NCI-H510A (cell line): ENCODE data around the gene TMEM258.

ENCODE experiments used
- DNase-seq: peaks from one replicate; lab custom pipeline; 2025; lab: John Stamatoyannopoulos, UW

TMEM258 gene

DNA sequence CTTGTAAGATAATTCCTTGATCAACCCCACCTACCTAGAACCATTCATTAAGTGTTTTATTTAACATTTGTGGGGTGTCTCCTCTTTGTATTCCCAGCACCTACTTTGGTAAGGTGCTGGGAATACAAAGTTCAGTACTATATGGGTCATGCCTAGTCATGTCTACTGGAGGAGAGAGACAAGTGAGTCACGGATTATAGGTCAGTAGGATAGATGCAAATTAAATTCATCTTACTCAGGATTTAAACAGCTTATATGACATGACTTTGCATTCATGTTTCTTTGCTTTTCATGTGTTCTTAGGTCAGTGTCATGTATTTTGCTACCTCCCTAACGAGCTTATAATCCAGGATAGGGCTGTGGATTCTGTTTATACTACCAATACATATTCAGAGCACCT is 27.8 kb upstream of the TMEM258 start:
- DNase-seq: no peak

DNA sequence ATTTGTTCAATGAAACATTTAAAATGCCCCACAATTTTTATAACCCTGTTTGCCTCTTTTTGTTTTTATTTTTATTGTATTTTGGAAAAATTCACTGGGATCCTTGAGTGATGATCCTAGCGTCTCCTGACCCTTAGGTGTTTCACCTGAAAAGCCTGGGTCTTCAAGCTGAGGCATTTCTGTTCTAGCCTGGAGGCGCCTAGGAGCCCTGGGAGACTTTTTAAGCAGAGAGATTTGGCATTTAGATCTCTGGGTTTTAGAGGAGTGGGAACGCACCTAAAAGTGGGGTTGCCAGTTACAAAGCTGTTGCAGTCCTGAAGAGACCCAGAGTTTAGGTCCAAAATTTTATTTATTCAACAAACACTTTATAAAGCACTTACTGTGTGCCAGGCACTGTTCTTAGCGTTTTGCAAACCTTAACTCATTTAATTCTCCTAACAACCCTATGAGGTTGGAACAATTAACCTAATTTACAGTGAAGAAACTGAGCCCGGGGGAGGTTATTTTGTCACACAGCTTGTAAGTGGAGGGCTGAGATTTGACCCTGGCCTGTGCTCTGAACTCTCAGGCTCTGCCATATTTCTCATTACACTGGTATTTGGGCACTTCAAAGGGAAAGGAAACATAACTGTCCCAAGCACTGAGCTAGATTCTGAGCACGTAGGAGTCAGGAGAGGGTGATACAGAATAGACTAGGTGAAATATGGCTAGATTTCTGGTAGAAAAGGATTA is 25.2 kb upstream of the TMEM258 start:
- DNase-seq: no peak

DNA sequence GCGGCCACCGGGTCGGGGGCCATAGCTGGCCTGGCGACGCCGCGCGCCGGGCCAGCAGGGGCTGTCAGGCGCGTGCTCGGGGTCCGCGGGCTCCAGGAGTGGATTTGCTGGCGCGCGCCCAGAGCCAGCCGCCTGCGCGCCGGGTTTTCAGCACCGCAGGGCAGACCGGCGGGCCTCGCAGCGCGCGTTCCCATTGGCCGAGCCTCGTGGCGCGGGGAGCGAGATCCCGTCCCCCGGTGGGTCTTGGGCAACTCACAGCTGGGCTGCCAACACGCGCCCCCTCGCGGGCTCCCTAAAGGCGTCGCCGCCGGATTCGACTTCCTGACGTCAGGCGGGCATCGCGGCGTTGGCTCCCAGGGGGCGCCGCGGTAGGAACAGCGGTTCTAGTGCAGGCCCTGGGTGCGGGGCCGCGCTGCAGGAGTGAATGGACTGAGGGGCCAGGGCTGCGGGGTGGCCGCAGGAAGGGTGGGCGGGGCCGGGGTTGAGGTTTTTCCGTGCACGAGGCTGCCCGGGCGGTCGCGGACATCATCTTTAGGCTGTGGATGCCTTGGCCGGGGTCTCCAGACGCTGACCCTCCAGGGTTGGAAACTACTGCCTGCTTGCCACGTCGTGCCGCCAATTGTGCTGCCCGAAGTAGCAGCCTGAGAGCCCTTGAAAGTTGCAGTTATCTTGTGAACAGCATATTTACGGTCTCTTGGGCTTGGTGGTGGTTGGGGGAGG is 24.5 kb upstream of the TMEM258 start, which contains the start of gene FADS1:
Gene FADS1, minus strand, starts transcription at position 268 of the 720 bp plus-strand sequence. Its CDS starts 74 bp downstream, at position 194.
- peak; percentile 95 for DNase-seq

DNA sequence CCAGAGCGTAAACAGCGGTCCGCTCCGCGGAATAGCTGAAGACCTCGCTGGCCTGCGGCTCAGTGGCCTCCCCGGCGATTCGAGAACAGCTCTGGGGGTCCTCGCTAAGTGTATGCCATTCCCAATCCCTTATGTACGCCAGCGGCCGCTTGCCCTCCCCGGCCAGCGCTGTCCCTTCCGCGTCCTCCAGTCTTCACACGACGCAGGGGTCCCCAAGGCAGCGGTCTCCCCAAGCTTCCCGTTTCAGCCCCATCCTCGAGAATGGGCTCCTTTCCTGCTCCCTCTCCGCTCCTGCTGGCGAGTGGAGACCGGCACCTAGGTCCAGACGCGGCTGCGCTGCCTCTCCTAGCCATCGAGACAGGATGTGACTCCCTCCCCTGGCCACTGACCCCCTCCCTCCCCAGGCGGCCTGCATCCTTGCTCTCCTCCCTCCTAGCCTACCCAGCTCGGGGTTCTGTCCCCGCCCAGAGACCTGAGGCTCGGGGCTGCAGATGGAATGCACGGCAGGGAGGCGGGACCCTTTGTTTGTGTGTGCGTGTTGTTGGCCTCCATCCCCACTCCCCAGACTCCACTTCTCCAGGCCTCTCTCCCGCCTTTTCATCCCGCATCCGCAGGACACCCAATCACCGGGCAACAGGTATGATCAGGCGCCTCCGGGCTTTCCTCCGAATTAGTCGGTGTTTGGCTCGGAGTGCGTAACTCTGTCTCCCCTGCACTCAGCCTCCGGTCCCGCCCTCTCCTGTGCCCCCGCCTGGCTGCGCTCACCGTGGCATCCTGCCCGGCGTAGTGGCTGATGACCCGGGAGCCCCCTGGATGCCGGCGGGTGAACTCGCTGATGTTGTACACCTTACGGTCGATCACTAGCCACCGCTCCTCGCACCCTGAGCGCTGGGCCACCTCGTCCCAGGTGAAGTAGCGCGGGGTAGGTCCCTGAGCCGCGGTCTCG is 23.7 kb upstream of the TMEM258 start:
- DNase-seq: peak; percentile 82

DNA sequence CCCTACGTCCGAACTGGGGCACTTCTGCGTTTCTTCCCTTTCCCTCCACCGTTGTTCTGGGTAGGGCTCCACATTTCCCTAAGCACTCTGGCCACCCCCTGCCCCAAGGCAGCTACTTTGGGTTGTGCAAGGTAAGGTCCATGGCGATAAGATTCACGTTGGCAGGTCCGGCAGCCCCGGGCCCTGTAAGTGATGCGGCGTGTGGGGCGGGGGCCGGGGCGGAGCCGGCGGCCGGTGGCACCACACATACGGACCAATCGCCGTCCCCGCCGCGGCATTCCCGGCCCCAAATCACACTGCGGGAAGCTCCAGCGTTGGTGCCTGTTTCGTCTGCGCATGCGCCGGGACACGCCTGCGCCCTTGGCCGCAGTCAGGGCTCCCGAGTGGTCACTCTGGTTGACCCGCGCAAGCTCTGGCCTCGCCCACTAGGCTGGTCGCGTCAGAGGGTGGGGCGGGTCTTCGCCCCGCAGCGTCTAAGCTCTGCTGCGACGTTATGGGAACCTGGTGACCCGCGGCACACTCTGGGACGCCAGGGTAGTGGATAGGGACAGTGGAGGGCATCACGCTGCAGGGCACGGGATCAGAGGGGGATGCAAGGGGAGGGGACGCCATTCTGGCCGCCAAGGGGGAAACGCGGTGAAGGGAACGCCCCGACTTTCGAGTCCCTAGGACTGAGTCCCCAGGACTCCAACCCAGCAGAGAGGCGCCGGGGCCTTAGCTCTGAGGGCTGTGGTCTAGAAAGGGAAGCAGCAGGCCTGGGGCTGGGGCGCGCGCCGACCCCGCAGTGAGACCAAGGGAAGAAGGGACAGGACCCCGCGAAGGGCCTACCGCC is 22.8 kb upstream of the TMEM258 start:
- peak; percentile 83 for DNase-seq

DNA sequence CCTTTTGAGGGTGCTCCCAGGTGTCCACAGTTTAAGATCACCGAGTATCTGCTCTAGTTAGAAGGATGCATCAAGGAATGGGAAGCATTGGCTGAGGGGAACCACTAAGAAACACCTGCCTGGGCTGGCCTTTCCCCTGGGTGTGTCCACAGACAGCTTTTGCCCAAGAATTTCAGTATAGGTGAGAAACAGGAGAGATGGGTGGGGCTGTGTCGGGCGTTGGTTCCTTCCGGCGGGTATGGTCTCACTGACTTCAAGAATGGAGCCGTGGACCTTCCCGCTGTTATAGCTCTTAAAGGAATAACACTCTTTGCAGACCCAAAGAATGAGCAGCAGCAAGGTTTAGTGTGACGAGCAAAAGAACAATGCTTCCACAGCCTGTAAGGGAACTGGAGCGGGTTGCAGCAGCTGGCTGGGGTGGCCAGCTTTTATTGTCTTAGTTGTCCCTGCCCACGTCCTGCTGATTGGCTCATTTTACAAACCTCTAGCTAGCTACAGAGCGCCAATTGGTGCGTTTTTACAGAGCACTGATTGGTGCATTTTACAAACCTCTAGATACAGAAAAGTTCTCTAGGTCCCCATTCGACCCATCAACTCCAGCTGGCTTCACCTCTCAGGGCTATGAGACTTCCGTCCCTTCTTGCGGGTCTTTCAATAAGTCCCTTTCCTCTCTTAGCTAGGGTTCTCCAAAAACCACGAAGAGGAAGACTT is 22.0 kb upstream of the TMEM258 start:
- no peak for DNase-seq

DNA sequence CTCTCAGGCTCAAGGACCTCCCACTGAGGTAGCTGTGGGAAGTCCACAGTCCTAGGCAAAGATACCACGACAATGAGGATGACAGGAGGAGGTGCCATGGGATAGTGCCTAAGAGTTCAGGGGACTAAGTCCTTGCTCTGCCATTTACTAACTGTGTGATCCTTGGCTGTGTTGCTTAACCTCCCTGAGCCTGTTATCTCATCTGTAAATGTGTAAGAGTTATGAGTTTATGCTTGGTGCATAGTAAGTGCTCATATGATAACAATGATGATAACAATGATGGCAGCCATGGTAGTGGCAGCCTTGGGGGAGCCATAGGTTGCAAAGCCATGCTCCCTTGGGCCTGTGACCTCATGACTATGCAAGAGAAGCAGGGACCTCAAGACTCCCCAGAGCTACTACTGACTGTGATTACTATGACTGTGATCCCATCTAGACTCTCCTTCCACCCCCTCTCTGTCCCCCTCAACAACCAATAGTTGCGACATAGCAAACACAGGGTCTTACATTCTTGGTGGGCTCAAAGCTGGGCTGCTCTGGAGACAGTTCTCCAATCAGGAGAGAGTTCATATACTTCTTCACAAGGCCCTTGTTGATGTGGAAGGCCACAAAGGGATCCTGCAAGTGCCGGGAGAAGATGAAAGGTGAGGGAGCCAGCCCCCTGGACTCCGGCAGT is 20.5 kb upstream of the TMEM258 start:
- DNase-seq: no peak

DNA sequence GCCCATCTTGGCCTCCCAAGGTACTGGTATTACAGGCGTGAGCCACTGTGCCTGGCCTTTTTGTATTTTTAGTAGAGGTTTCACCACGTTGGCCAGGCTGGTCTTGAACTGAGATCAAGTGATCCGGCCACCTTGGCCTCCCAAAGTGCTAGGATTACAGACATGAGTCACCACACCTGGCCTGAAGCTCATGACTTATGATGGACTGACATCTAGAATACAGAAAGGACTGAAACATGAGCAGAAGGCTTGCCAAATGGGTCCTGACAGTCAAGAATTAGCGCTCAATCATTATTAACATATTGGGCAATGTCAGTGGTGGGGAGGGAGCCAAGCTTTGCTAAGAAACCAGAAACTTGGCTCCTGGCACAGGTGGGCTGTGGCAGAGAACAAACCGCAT is 19.4 kb upstream of the TMEM258 start:
- no peak for DNase-seq

DNA sequence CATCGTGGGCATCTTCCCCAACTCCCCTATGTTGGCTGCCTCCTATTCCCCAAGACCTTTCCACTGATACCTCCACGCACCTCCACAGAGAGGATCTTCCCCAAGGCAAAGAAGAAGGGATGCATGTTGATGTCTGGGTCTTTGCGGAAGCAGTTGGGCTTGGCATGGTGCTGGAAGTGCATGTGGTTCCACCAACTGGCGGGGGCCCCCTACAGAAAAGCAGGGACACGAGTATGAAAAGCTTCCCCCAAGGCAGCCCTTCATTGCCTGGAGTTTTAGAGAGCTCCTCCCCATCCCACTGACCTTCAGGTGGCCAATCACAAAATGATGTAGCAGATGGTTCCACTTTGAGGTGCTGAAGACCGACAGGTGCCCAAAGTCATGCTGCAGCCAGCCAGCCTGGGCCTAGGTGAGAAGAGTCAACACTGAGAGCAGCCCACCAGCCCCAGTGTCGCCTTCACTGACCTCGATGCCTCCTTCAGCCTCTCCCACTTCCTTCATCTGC is 18.3 kb upstream of the TMEM258 start:
- DNase-seq: no peak

DNA sequence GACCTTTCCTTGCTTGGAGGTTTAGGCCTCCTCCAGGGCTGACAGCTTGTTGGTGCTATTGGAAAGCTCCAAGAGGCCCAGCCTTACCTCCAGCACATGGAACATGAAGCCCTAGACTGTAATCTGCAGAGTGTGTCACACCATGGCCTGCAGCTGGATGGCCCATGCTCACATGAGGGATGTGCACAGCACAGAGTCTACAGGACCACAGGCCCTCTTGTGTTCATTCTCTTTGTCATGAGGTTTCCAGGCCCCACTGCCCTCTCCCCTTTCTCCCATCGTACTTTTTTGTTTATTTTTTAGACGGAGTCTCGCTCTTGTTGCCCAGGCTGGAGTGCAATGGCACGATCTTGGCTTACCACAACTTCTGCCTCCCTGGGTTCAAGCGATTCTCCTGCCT is 14.4 kb upstream of the TMEM258 start:
- DNase-seq: no peak

DNA sequence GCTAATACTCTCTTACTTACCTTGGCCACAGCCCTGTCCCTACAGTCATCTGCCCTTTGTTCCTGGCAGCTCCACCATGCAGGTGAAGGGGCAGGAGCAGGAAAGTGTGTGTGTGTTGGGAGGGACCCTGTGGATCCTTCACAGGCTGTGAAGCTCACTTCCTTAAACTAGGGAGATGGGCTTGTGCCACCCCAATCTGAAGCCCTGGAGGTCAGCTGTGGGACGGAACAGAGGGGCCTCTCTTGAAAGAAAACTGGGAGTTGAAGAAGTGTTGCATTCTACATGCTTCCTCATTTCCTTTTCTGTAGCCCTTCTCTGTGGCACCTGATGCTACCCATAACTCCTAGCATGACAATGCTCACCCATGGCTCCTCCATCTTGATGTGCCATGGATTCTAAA is 12.7 kb upstream of the TMEM258 start:
- DNase-seq: no peak

DNA sequence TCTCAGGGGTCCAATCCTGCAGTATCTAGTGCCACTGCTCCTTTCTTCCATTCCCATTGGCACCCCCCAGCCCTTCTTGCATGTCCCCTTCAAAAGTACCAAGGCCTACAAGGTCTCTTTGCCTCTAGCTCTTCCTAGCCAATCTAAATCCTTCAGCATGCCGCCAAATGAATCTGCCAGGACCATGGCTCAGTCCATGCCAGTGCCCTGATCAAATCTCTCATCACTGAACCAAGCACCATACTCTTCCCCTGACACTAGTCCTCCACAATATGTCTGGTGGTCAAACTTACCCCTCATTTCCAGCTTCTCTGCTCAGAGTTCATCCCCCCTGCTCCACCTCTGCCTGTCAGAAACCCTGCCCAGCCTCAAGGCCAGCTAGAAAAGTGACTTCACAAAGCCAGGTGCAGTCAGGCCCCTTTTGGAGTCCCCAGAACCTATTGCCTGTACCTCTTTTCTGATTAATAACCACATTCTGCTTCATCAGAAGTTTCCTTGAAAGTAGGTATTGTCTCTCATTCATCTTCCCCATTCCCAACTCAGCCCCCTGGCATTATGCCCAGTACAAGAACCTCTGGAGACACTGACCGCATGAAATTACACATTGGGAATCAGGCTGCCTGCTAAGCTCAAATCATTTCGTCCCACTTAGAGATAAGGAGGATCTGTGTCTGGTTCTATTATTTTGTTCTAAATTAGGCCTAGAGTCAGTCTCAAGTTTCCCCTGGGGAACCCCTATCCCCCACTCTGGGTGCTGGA is 11.7 kb upstream of the TMEM258 start:
- no peak for DNase-seq

DNA sequence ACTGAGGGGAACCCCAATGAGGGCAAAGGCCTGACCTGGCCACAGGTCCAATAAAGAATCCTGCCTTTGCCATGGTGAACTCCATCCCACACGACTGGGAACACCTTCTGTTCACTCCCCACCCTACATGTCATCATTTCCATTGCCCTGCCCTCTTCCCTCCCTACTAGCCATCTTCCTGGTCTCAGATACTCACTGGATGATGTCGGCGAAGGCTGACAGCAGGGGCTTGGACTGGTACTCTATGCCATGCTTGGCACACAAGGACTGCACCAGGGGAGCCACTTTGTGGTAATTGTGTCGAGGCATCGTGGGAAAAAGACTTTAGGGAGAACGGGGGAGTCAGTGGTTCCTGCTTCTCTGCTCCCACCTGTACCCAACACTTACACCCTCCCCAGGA is 10.2 kb upstream of the TMEM258 start:
- no peak for DNase-seq

DNA sequence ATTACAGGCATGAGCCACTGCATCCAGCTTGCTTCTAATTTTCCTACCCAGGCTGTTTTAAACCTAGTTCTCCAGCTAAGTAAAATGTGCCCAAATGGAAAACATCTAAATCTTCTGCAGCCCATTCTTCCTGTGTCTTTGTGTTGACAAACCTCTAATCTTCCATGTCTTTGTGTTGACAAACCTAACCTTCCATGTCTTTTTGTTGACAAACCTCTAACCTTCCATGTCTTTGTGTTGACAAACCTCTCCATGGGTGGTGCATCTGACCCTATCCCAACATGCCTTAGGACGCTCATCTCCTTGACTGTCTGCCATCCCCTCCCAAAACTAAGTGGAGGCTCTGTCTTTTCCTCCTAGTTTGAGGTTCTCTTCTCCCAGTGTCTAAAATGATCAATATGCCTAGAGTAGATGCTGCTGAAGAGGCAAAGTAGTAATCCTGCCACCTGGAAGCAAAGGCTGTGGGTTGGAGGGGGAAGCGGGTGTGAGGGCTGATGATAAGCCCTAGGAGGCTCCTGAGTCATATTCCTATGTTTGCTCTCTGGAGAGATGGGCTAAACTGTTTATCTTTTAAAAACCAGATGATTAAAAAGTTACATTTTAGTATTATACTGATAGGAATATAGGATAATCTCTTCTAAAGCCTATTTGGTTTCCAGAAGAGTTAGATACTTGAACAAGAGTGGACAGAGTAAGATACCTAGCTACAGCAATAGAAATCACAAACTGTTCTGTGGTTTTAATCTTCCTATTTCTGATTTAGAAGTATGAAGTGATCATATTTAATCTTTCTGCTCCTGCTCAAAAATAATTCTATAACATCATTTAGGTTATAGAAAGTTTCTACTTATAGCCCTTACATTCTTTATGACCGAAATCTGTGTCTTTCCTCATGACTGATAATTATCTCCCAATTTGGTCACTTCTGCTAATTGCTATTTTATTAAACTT is 8.2 kb upstream of the TMEM258 start:
- no peak for DNase-seq

DNA sequence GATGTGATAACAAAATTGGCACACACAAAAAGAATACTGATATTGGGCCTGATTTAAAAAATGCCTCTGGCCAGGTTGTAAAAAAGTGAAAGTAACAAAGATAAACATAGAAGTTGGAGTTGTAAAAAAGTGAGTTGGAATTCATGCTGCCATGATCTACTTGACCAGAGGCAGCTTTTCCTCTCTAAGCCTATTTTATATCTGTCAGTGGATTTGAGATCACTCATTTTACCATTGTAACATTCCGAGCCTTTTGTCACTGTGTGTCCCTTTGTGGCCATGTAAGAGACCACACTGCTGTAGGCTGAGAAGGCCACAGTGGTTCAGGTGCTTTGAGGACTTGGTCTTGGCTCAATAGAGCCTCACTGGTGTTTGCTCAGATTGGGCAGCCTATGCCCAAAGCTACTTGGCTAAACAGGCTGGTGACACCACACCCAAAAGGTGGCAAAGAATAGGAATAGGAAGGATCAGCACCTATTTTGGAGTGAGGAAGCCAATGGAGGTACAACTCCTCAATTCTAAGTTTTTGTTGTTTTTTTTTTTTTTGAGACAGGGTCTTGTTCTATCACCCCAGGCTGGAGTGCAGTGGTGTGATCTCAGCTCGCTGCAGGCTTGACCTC is 7.4 kb upstream of the TMEM258 start:
- DNase-seq: no peak

DNA sequence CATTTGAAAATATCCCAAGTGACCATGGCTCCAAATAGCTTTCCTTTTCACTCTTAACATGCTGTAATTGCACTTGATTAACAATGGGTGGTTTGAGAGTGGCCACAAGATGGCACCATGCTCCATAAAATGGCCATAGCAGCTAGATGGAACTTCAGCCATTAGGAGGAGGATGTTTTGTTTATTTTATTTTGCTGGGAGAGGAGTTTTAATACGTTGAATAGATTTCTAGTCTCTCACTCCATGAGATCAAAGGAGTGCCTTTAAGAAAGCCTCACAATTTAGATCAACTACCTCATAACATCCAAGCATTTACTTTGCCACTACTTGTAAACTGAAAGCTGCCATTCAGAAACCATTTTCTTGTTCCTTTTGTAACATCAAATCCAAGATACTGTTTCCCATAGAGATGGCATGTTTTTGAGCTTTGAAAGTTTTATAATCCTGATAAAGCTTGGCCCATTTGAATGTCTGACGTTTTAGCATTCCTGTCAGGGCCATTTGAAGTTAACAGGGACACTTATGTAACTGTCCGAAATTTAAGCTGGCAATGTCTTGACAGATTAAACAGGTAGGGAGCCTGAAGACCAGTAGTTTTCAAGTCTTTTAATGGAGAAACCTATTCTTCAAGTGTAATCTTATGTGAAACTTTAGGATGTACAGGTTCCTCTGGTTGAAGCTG is 5.0 kb upstream of the TMEM258 start:
- peak; percentile 29 for DNase-seq

DNA sequence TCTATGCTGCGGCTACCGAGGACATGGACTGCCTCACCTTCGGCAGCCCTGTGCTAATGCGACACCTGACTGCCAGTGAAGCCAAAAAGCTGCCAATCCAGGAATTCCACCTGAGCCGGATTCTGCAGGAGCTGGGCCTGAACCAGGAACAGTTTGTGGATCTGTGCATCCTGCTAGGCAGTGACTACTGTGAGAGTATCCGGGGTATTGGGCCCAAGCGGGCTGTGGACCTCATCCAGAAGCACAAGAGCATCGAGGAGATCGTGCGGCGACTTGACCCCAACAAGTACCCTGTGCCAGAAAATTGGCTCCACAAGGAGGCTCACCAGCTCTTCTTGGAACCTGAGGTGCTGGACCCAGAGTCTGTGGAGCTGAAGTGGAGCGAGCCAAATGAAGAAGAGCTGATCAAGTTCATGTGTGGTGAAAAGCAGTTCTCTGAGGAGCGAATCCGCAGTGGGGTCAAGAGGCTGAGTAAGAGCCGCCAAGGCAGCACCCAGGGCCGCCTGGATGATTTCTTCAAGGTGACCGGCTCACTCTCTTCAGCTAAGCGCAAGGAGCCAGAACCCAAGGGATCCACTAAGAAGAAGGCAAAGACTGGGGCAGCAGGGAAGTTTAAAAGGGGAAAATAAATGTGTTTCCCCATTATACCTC is 3.6 kb upstream of the TMEM258 start:
- DNase-seq: no peak
